Activated T-cell treated with anti-CD3 and anti-CD28 coated beads for 24 hours (primary cell): ENCODE data around the gene NUP54.

Source experiments
- DNase-seq: peaks from one replicate; pipeline ENCODE4 v3.0.0-alpha.2; 2020; ENCODE audit warnings: low read depth

The NUP54 gene

GRCh38 chr4:76144546-76144945 is 3.7 kb downstream of the NUP54 start:
- DNase-seq: no peak

GRCh38 chr4:76141241-76141640 is 7.0 kb downstream of the NUP54 start:
- no peak for DNase-seq

GRCh38 chr4:76127754-76128153 is 20.4 kb downstream of the NUP54 start:
- no peak for DNase-seq

- DNase-seq: no peak
These were observed 22.4 kb downstream of the NUP54 start for GRCh38 chr4:76125816-76126215.

GRCh38 chr4:76120199-76120598 is 28.0 kb downstream of the NUP54 start:
- no peak for DNase-seq

- DNase-seq: no peak
These were observed 30.7 kb downstream of the NUP54 start for GRCh38 chr4:76117536-76117935.

- DNase-seq: no peak
These were observed 31.4 kb downstream of the NUP54 start for GRCh38 chr4:76116821-76117220.

GRCh38 chr4:76108467-76109181 is 39.6 kb downstream of the NUP54 start:
- no peak for DNase-seq

GRCh38 chr4:76106442-76106841 is 41.8 kb downstream of the NUP54 start:
- no peak for DNase-seq

- DNase-seq: no peak
These were observed 42.5 kb downstream of the NUP54 start for GRCh38 chr4:76105652-76106051.

- no peak for DNase-seq
These were observed 52.1 kb downstream of the NUP54 start for GRCh38 chr4:76096076-76096475.

- no peak for DNase-seq
These were observed 52.6 kb downstream of the NUP54 start for GRCh38 chr4:76095568-76095967.

- DNase-seq: no peak
These were observed 57.1 kb downstream of the NUP54 start for GRCh38 chr4:76091052-76091451.

- DNase-seq: no peak
These were observed 57.9 kb downstream of the NUP54 start for GRCh38 chr4:76090241-76090691.

GRCh38 chr4:76088719-76089118 is 59.5 kb downstream of the NUP54 start:
- no peak for DNase-seq

GRCh38 chr4:76087007-76087769 is 61.0 kb downstream of the NUP54 start:
- no peak for DNase-seq

GRCh38 chr4:76084542-76084941 is 63.7 kb downstream of the NUP54 start:
- no peak for DNase-seq

GRCh38 chr4:76083386-76083988 is 64.7 kb downstream of the NUP54 start:
- DNase-seq: no peak

- DNase-seq: no peak
These were observed 70.1 kb downstream of the NUP54 start for GRCh38 chr4:76078033-76078613.

- no peak for DNase-seq
These were observed 73.1 kb downstream of the NUP54 start for GRCh38 chr4:76074993-76075600.

GRCh38 chr4:76074468-76074867 is 73.7 kb downstream of the NUP54 start, which contains the start of gene ART3:
Gene ART3 (plus strand): TSS chr4:76074709. CDS start chr4:76075890, 1,181 bp downstream.
- no peak for DNase-seq

- DNase-seq: no peak
These were observed 75.4 kb downstream of the NUP54 start for GRCh38 chr4:76072760-76073159.
